RWPE2 (cell line): ENCODE data around the gene EPN2.

Source experiments
- ATAC-seq: fragments of 200-7000 bp; cut with Tn5 transposase; 3 replicates; pipeline ENCODE4 v1.9.1; 2021; ENCODE audit warnings: low read depth
- DNase-seq: peaks from one replicate; pipeline ENCODE4 v3.0.0-alpha.2; 2020; ENCODE audit warnings: low spot score
- H3K27ac ChIP-seq: fragments of 450-650 bp; 2 replicates; pipeline ENCODE4 v1.5.1; 2017; ENCODE audit warnings: mild to moderate bottlenecking; ENCODE audit not compliant: poor library complexity, severe bottlenecking
- H3K27me3 ChIP-seq: fragments of 250-450 bp; sonication (Bioruptor Pico); 2 replicates; pipeline ENCODE4 v1.5.1; 2021; ENCODE audit warnings: mild to moderate bottlenecking, moderate library complexity; ENCODE audit not compliant: insufficient read depth, poor library complexity, severe bottlenecking
- H3K36me3 ChIP-seq: fragments of 250-450 bp; sonication (Bioruptor Pico); 2 replicates; pipeline ENCODE4 v1.5.1; 2020; ENCODE audit warnings: low read depth, mild to moderate bottlenecking, moderate library complexity
- H3K4me1 ChIP-seq: fragments of 250-450 bp; sonication (Bioruptor Pico); 2 replicates; pipeline ENCODE4 v1.5.1; 2021; ENCODE audit warnings: mild to moderate bottlenecking, moderate library complexity; ENCODE audit not compliant: insufficient read depth, poor library complexity, severe bottlenecking
- H3K4me3 ChIP-seq: fragments of 250-450 bp; sonication (Bioruptor Pico); 2 replicates; pipeline ENCODE4 v1.5.1; 2021; ENCODE audit warnings: mild to moderate bottlenecking, moderate library complexity; ENCODE audit not compliant: severe bottlenecking
- H3K9me3 ChIP-seq: fragments of 250-450 bp; sonication (Bioruptor Pico); 2 replicates; pipeline ENCODE4 v1.5.1; 2021; ENCODE audit warnings: mild to moderate bottlenecking, moderate library complexity; ENCODE audit not compliant: severe bottlenecking
- CTCF ChIP-seq: fragments of 450-650 bp; IDR thresholded peaks from one replicate; pipeline ENCODE4 v1.5.1; 2017; ENCODE audit warnings: mild to moderate bottlenecking, moderate library complexity; ENCODE audit not compliant: poor library complexity, severe bottlenecking

The EPN2 gene

GRCh38 chr17:19281161-19281560 lies 44.0 kb downstream of the EPN2 start:
- H3K27me3 ChIP-seq: no peaks in the 10 kb centered on the region
- H3K4me3 ChIP-seq: no peak overlapping the region
- H3K36me3 ChIP-seq: peaks cover 21% of the 10 kb centered on the region
- H3K9me3 ChIP-seq: no peaks in the 10 kb centered on the region
- no peak for ATAC-seq
- no peak overlapping the region for H3K27ac ChIP-seq
- no peaks in the 10 kb centered on the region for H3K4me1 ChIP-seq
- no peak for DNase-seq
- no peak for TF ChIP-seq CTCF

- no peaks in the 10 kb centered on the region for H3K27me3 ChIP-seq
- H3K9me3 ChIP-seq: no peaks in the 10 kb centered on the region
- DNase-seq (no peak), ATAC-seq (no peak)
- peaks cover 27% of the 10 kb centered on the region for H3K36me3 ChIP-seq
- no peak overlapping the region for H3K27ac ChIP-seq
- H3K4me3 ChIP-seq: no peak overlapping the region
- no peak for TF ChIP-seq CTCF
- H3K4me1 ChIP-seq: no peaks in the 10 kb centered on the region
Observed at GRCh38 chr17:19284005-19284959, 47.1 kb downstream of the EPN2 start.

- Histone ChIP-seq H3K4me1 (no peaks in the 10 kb centered on the region), H3K36me3 (peaks cover 27% of the 10 kb centered on the region), H3K9me3 (no peaks in the 10 kb centered on the region), H3K27ac (no peak overlapping the region), H3K4me3 (no peak overlapping the region), H3K27me3 (no peaks in the 10 kb centered on the region)
- no peak for TF ChIP-seq CTCF
- DNase-seq: no peak
- no peak for ATAC-seq
Observed at GRCh38 chr17:19285213-19285900, 48.2 kb downstream of the EPN2 start.

GRCh38 chr17:19286751-19287341 lies 49.7 kb downstream of the EPN2 start:
- TF ChIP-seq CTCF: no peak
- H3K4me1 ChIP-seq: no peaks in the 10 kb centered on the region
- H3K9me3 ChIP-seq: no peaks in the 10 kb centered on the region
- no peak overlapping the region for H3K27ac ChIP-seq
- DNase-seq (no peak), ATAC-seq (no peak)
- H3K36me3 ChIP-seq: peaks cover 23% of the 10 kb centered on the region
- no peak overlapping the region for H3K4me3 ChIP-seq
- H3K27me3 ChIP-seq: no peaks in the 10 kb centered on the region
